Thyroid gland (tissue), 4 donors: ENCODE results near the gene PRKG2.

Experiments used
- CTCF ChIP-seq, 6 experiments: fragments of 200-600 bp in 3 of 6; fragments of 450-650 bp in 3 of 6; sonication (generic) in 3 of 6; IDR thresholded peaks; one replicate each; pipeline ENCODE4 v1.5.1; 2016 to 2019; ENCODE audit warnings: antibody characterized with exemption in 6 of 6, mild to moderate bottlenecking in 2 of 6, inconsistent platforms in 1 of 6, moderate library complexity in 1 of 6
- POLR2A ChIP-seq, 2 donors: fragments of 450-650 bp; IDR thresholded peaks; one replicate each; pipeline ENCODE4 v1.6.1; 2017; ENCODE audit warnings: antibody characterized with exemption in 2 of 2, mild to moderate bottlenecking in 2 of 2, moderate library complexity in 1 of 2

GRCh38 chr4:81109356-81109755 is 105.7 kb downstream of the PRKG2 start:
- TF ChIP-seq CTCF (IDR thresholded peaks at IDR 0.05): no peak
- no peak for TF ChIP-seq POLR2A (IDR thresholded peaks at IDR 0.05)
